K562 (cell line): Measurements from ENCODE around the gene MGP. TPM values are rescaled to one million over a fixed set of nuclear protein-coding genes. Genes with fewer than 3 reads are reported as not detected.

ENCODE experiments used
- ATAC-seq: fragments of 200-7000 bp; cut with Tn5 transposase; 3 replicates; pipeline ENCODE4 v1.9.1; 2020; ENCODE audit warnings: moderate library complexity
- BruUV-seq: library from RNA; stranded (reverse); fragments of 400-500 nt; replicated peaks from 2 replicates; lab custom pipeline; 2021; lab: Mats Ljungman, UMichigan
- CTCF ChIA-PET: fragments of 300-600 bp; formaldehyde crosslinking; extraction: SDS; loops from one replicate; lab custom pipeline; 2021; ENCODE audit warnings: low intra/inter-chr PET ratio; lab: Yijun Ruan, JAX
- POLR2A ChIA-PET: fragments of 300-600, 350-650 bp; sonication (Branson Sonifier 250); formaldehyde crosslinking; extraction: SDS; loops from one replicate; lab custom pipeline; 2021; ENCODE audit warnings: antibody characterized with exemption, inconsistent platforms; lab: Yijun Ruan, JAX
- DNase-seq, 4 experiments: peaks; one replicate each; pipeline versions ENCODE4 v3.0.0 to v3.0.0-alpha.2; 2011 to 2018; ENCODE audit warnings: low spot score in 3 of 4, mixed read lengths in 3 of 4; ENCODE audit errors: extremely low read depth in 1 of 4
- FAIRE-seq: peaks from 2 replicates; lab custom pipeline; 2011; peaks lifted over from hg19 to GRCh38; lab: Jason Lieb, UNC
- H2AFZ ChIP-seq: 2 replicates; pipeline ENCODE4 v1.6.0; 2011; ENCODE audit warnings: low read depth, low read length, control low read depth, inconsistent platforms
- H3K27ac ChIP-seq: fragments of 200-600 bp; 3 replicates; pipeline ENCODE4 v1.8.0; 2011; ENCODE audit warnings: low read depth, mild to moderate bottlenecking, control low read depth, inconsistent platforms, low read length, moderate library complexity, mixed read lengths; ENCODE audit errors: extremely low read depth
- H3K27me3 ChIP-seq, 2 experiments: fragments of 300-600 bp in 1 of 2; 2 replicates in 1 of 2; 3 replicates in 1 of 2; pipeline versions ENCODE4 v1.6.0 to v1.8.0; 2011; ENCODE audit warnings: inconsistent platforms in 2 of 2, low read length in 2 of 2, mild to moderate bottlenecking in 1 of 2, mixed read lengths in 1 of 2, moderate library complexity in 1 of 2; ENCODE audit not compliant: control insufficient read depth in 2 of 2, insufficient read depth in 2 of 2
- H3K36me3 ChIP-seq: fragments of 300-600 bp; 3 replicates; pipeline ENCODE4 v1.8.0; 2011; ENCODE audit warnings: mild to moderate bottlenecking, low read length, inconsistent platforms; ENCODE audit not compliant: control insufficient read depth, insufficient read depth
- H3K4me1 ChIP-seq, 2 experiments: fragments of 200-600 bp in 1 of 2; replicated peaks in 1 of 2; 2 replicates in 1 of 2; 3 replicates in 1 of 2; pipeline versions ENCODE4 v1.5.1 to v1.8.0; 2011; ENCODE audit warnings: inconsistent platforms in 2 of 2, low read length in 2 of 2, mild to moderate bottlenecking in 1 of 2, mixed read lengths in 1 of 2, moderate library complexity in 1 of 2; ENCODE audit not compliant: control insufficient read depth in 2 of 2, insufficient read depth in 2 of 2
- H3K4me2 ChIP-seq: 2 replicates; pipeline ENCODE4 v1.6.1; 2011; ENCODE audit warnings: low read length, control low read depth, inconsistent platforms, mixed read lengths; ENCODE audit not compliant: insufficient read depth
- H3K4me3 ChIP-seq: fragments of 200-600 bp; sonication (generic), shearing (Covaris generic); 2 replicates; pipeline ENCODE4 v1.5.1; 2016; ENCODE audit warnings: control low read depth, inconsistent platforms
- H3K79me2 ChIP-seq: fragments of 200-600 bp; 3 replicates; pipeline ENCODE4 v1.8.0; 2011; ENCODE audit warnings: low read length, inconsistent platforms; ENCODE audit not compliant: control insufficient read depth, insufficient read depth
- H3K9ac ChIP-seq, 2 experiments: 2 replicates each; pipeline versions ENCODE4 v1.6.0 to v1.6.1; 2011; ENCODE audit warnings: low read depth in 2 of 2, low read length in 2 of 2, control low read depth in 1 of 2, inconsistent platforms in 1 of 2, mild to moderate bottlenecking in 1 of 2, mixed read lengths in 1 of 2; ENCODE audit not compliant: insufficient read depth in 1 of 2
- H3K9me1 ChIP-seq: one replicate; pipeline ENCODE4 v1.6.0; 2011; ENCODE audit warnings: inconsistent platforms, mild to moderate bottlenecking, low read length, moderate library complexity; ENCODE audit not compliant: control insufficient read depth, insufficient read depth
- H3K9me3 ChIP-seq: replicated peaks from 2 replicates; pipeline ENCODE4 v1.5.1; 2011; ENCODE audit warnings: low read depth, low read length, inconsistent platforms; ENCODE audit not compliant: control insufficient read depth, insufficient read depth
- H4K20me1 ChIP-seq: replicated peaks from 2 replicates; pipeline ENCODE4 v1.6.1; 2011; ENCODE audit warnings: low read length, inconsistent platforms, mixed read lengths; ENCODE audit not compliant: control insufficient read depth, insufficient read depth
- CAMTA2 ChIP-seq: fragments of 250-450 bp; sonication (Bioruptor Pico); conservative IDR thresholded peaks from 2 replicates; pipeline ENCODE4 v1.5.1; 2022
- CREBBP ChIP-seq: IDR thresholded peaks from one replicate; pipeline ENCODE4 v1.6.1; 2012; ENCODE audit warnings: low read depth, mild to moderate bottlenecking, control low read depth, inconsistent platforms, low read length
- HNRNPUL1 ChIP-seq: fragments of 200-400 bp; formaldehyde crosslinking; IDR thresholded peaks from 2 replicates; pipeline ENCODE4 v1.6.1; 2017; ENCODE audit warnings: low read length
- MAFG ChIP-seq: fragments of 450-650 bp; conservative IDR thresholded peaks from 2 replicates; pipeline ENCODE4 v1.6.1; 2016; ENCODE audit warnings: missing genetic modification characterization, missing compliant biosample characterization
- TCFL5 ChIP-seq: fragments of 250-450 bp; sonication (Bioruptor Pico); conservative IDR thresholded peaks from 2 replicates; pipeline ENCODE4 v1.6.1; 2021; ENCODE audit warnings: mild to moderate bottlenecking, moderate library complexity, matching md5 sums
- ZNF408 ChIP-seq: fragments of 250-450 bp; sonication (Bioruptor Pico); IDR thresholded peaks from 2 replicates; pipeline ENCODE4 v1.4.0; 2020; ENCODE audit warnings: low read depth, mild to moderate bottlenecking, moderate library complexity
- ZNF507 ChIP-seq: conservative IDR thresholded peaks from 2 replicates; pipeline ENCODE4 v1.6.1; 2017; ENCODE audit warnings: missing genetic modification characterization, missing compliant biosample characterization
- WGBS: fragments of 100-300 bp; shearing (Covaris generic); methylation state at CpG from one replicate; pipeline ENCODE4 v1.1.6; 2016; ENCODE audit warnings: low coverage, mixed read lengths; ENCODE audit not compliant: insufficient coverage; ENCODE audit errors: missing lambda C conversion rate; 5-methylcytosine and 5-hydroxymethylcytosine counted together
- in situ Hi-C: fragments of 300-500 bp; cut with MboI; formaldehyde crosslinking; loops from 4 replicates; pipeline ENCODE4 v1.15.0; 2018; ENCODE audit warnings: inconsistent platforms, mixed read lengths
- intact Hi-C: fragments of 100-400 bp; cut with micrococcal nuclease; formaldehyde crosslinking; loops from 2 replicates; pipeline ENCODE4 v1.14.2; 2022
- polyA plus RNA-seq, 8 experiments: library from polyadenylated mRNA; depleted of rRNA in 4 of 8; stranded (reverse) in 5 of 8; unstranded in 3 of 8; fragments of >200 nt; fragmentation: Nextera tagmentation in 2 of 8; fragmentation: Illumina TruSeq in 1 of 8; extraction: Ambion mirVana in 2 of 8; extraction: Trizol in 1 of 8; gene quantifications; 2 replicates each; pipeline versions ENCODE4 v1.2.1 to v1.2.3, GENCODE V29; 2011 to 2014; ENCODE audit warnings: inconsistent platforms in 1 of 8, missing spikeins in 1 of 8
- total RNA-seq, 7 experiments: library from RNA; depleted of rRNA in 6 of 7; stranded (reverse); fragments of >200 nt in 6 of 7; fragmentation: Illumina TruSeq in 2 of 7; extraction: Trizol in 2 of 7; gene quantifications; 2 replicates each; pipeline versions ENCODE4 v1.2.1 to v1.2.3, GENCODE V29; 2011 to 2021; ENCODE audit warnings: low replicate concordance in 1 of 7

The MGP gene
- total and polyA plus RNA-seq, 9 of the 15 experiments (the other 6 are each of a cell fraction or from before 2014, with no cell fraction given), result 1.2 TPM; not detected in 8

GRCh38 chr12:14868916-14869506, 16.6 kb downstream of the MGP start:
- 6% methylated on average over 2 of the region's 3 CpGs for WGBS
- no peak overlapping the region for H3K27ac ChIP-seq
- H3K27me3 ChIP-seq, result no peaks in the 10 kb centered on the region
- intact Hi-C loops, result no loop called here
- ATAC-seq (no peak), FAIRE-seq (no peak), DNase-seq (no peak)
- H3K79me2 ChIP-seq, result no peaks in the 10 kb centered on the region
- TF ChIP-seq TCFL5 (CRISPR knock-in tag) (no peak), HNRNPUL1 (no peak), CAMTA2 (CRISPR knock-in tag) (no peak), MAFG (0 out of 2 replicates have a peak, but pooled peaks have one; percentile 12), ZNF408 (no peak)
- POLR2A ChIA-PET, result no interaction called here
- H3K9me1 ChIP-seq, result no peaks in the 10 kb centered on the region
- H3K36me3 ChIP-seq, result no peaks in the 10 kb centered on the region
- no TSS peak for BruUV-seq
- no peak overlapping the region for H3K4me3 ChIP-seq
- peaks cover 0 to 3% of the 10 kb centered on the region in 2 experiments; a peak in 1 of 5 replicates for H3K4me1 ChIP-seq
- H3K9me3 ChIP-seq, result no peaks in the 10 kb centered on the region
- no peak overlapping the region for H2AFZ ChIP-seq
- no peak overlapping the region for H3K9ac ChIP-seq
- CTCF ChIA-PET, result no interaction called here
- H4K20me1 ChIP-seq, result no peaks in the 10 kb centered on the region
- in situ Hi-C loops, result no loop called here
- H3K4me2 ChIP-seq, result no peak overlapping the region

- FAIRE-seq (no peak), DNase-seq (no peak)
- CTCF ChIA-PET, result no interaction called here
- H3K4me2 ChIP-seq, result no peak overlapping the region
- H3K9me3 ChIP-seq, result no peaks in the 10 kb centered on the region
- no peak overlapping the region for H3K4me3 ChIP-seq
- no peaks in the 10 kb centered on the region for H3K4me1 ChIP-seq
- POLR2A ChIA-PET, result no interaction called here
- in situ Hi-C loops, result no loop called here
- no TSS peak for BruUV-seq
- H2AFZ ChIP-seq, result no peak overlapping the region
- H3K36me3 ChIP-seq, result no peaks in the 10 kb centered on the region
- TF ChIP-seq ZNF507, result peak; percentile 71
- TF ChIP-seq CREBBP, result no peak
- TF ChIP-seq, all 486 proteins: peak for 1
- Histone ChIP-seq H3K27me3 (no peaks in the 10 kb centered on the region), H3K9ac (no peak overlapping the region), H3K9me1 (no peaks in the 10 kb centered on the region), H4K20me1 (no peaks in the 10 kb centered on the region), H3K27ac (no peak overlapping the region), H3K79me2 (no peaks in the 10 kb centered on the region)
- intact Hi-C loops, result no loop called here
- ATAC-seq, result no peak
Measured at GRCh38 chr12:14860490-14860889, 25.2 kb downstream of the MGP start.
